ENCODE measurements around the gene CELF1. TPM values are rescaled to one million over a fixed set of nuclear protein-coding genes. Genes with fewer than 3 reads are reported as not detected.
"Not testable (repeated sequence)": the region's sequence is repeated elsewhere in the genome, so short reads cannot be mapped to it uniquely, and the experiment has no call there.

Gene CELF1
- total RNA-seq, 1 experiment from 2014 or later = 152 TPM

DNA sequence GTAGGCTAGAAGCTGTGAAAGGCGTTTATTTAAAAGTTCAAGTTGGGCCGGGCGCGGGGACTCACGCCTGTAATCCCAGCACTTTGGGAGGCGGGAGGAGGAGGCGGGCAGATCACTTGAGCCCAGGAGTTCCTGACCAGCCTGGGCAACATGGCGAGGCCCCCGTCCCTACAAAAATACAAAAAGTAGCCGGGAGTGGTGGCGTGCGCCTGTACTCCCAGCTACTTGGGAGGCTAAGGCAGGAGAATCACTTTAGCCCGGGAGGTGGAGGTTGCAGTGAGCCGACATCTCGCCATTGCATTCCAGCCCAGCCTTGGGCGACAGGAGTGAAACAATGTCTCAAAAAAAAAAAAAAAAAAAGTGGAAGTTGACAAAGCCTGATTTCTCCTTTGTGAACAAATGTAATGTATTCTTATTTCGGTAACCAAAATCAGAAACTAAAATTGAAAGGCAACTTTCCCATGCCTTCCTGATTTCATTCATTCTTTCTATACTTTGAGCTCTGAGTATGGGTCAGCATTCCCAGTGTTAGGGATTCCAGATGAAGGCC, 13.3 kb upstream of the CELF1 start:
- peaks cover 38% of the 10 kb centered on the region for H3K36me3 Mint-ChIP-seq (ENCODE audit: insufficient read depth, unreplicated experiment)
- no peak for DNase-seq
- H3K36me3 ChIP-seq (ENCODE audit: control insufficient read depth, insufficient read depth, low read length) = no peaks in the 10 kb centered on the region; the same call in none of the 2 replicates
- peak overlapping the region; percentile 97 for H3K4me3 ChIP-seq (ENCODE audit: low read depth, low read length)
- POLR2A ChIA-PET = interaction anchor here (1.0 to 1.1 kb wide), 2 partner anchors 12 to 14 kb away, joined by 4 to 5 read pairs; partner anchors contain the start of genes KBTBD4 and NDUFS3
- TF ChIP-seq, protein P1, sequence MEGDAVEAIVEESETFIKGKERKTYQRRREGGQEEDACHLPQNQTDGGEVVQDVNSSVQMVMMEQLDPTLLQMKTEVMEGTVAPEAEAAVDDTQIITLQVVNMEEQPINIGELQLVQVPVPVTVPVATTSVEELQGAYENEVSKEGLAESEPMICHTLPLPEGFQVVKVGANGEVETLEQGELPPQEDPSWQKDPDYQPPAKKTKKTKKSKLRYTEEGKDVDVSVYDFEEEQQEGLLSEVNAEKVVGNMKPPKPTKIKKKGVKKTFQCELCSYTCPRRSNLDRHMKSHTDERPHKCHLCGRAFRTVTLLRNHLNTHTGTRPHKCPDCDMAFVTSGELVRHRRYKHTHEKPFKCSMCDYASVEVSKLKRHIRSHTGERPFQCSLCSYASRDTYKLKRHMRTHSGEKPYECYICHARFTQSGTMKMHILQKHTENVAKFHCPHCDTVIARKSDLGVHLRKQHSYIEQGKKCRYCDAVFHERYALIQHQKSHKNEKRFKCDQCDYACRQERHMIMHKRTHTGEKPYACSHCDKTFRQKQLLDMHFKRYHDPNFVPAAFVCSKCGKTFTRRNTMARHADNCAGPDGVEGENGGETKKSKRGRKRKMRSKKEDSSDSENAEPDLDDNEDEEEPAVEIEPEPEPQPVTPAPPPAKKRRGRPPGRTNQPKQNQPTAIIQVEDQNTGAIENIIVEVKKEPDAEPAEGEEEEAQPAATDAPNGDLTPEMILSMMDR (IDR thresholded peaks at IDR 0.05; ENCODE audit: insufficient read depth in 1 of 2, low read depth in 1 of 2, low read length in 1 of 2, severe bottlenecking in 1 of 2, unreplicated experiment in 1 of 2) = no peak
- no peaks in the 10 kb centered on the region for H3K9me3 Mint-ChIP-seq (ENCODE audit: unreplicated experiment)
- no peaks in the 10 kb centered on the region for H3K4me1 Mint-ChIP-seq (ENCODE audit: low read depth, unreplicated experiment)
- no peaks in the 10 kb centered on the region; the same call in 1 of the 2 replicates for H3K4me1 ChIP-seq
- H3K9me3 ChIP-seq = no peaks in the 10 kb centered on the region
- BruUV-seq (replicated peaks) = no TSS peak
- H3K4me3 Mint-ChIP-seq (ENCODE audit: unreplicated experiment) = peak overlapping the region; percentile 77
- H3K27me3 Mint-ChIP-seq (ENCODE audit: insufficient read depth, unreplicated experiment) = no peaks in the 10 kb centered on the region
- H3K27me3 ChIP-seq (replicated peaks; ENCODE audit: control insufficient read depth, insufficient read depth, low read length) = no peaks in the 10 kb centered on the region
- intact Hi-C loops (cut with micrococcal nuclease; ENCODE audit: unreplicated experiment) = no loop called here
- peak overlapping the region; percentile 82 for H3K27ac Mint-ChIP-seq (ENCODE audit: unreplicated experiment)
- CTCF ChIA-PET = interaction anchor here (0.6 to 2.8 kb wide), 4 partner anchors 10 to 52 kb away, joined by 3 to 16 read pairs (median 4); partner anchors contain the start of genes CELF1 and FAM180B

DNA sequence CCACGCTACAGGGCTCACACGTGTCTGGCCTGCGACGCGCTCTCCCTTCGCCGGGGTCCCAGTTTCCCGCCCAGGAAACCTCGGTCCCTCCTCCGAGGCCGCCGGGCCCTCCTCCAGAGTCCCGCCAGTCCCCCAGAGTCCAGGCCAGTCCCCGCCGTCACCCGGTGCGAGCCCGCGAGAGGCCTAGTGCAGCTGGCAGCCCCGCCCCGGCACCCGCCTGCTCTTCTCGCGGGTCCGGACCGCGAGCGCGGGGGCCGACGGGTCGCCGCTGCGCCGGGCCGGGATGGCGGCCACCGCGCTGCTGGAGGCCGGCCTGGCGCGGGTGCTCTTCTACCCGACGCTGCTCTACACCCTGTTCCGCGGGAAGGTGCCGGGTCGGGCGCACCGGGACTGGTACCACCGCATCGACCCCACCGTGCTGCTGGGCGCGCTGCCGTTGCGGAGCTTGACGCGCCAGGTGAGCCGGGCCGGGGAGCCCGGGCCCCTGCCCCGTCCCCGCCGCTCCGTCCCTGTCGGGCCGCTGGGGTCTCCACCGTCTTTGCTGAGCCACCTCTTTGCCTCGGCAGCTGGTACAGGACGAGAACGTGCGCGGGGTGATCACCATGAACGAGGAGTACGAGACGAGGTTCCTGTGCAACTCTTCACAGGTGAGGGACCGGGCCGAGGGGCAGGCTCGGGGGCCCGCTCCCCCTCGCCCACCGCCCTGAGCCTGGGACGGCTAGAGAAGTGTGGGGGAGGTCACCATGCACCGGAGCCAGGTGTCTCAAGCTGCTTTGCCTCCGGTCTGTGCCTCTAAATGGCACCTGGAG, 12.6 kb upstream of the CELF1 start, which contains the start of gene PTPMT1:
Gene PTPMT1, plus strand, starts transcription at position 260 of the 809 bp plus-strand sequence. Its CDS starts 24 bp downstream, at position 284.
- TF ChIP-seq, protein P1 (IDR thresholded peaks at IDR 0.05; ENCODE audit: insufficient read depth in 1 of 2, low read depth in 1 of 2, low read length in 1 of 2, severe bottlenecking in 1 of 2, unreplicated experiment in 1 of 2) = no peak
- Mint-ChIP-seq H3K36me3 (ENCODE audit: insufficient read depth, unreplicated experiment) (peaks cover 34% of the 10 kb centered on the region), H3K4me1 (ENCODE audit: low read depth, unreplicated experiment) (no peaks in the 10 kb centered on the region), H3K27ac (ENCODE audit: unreplicated experiment) (peak within 1 kb of the TSS; percentile 82), H3K27me3 (ENCODE audit: insufficient read depth, unreplicated experiment) (no peaks in the 10 kb centered on the region), H3K9me3 (ENCODE audit: unreplicated experiment) (no peaks in the 10 kb centered on the region), H3K4me3 (ENCODE audit: unreplicated experiment) (peak within 1 kb of the TSS; percentile 77)
- Histone ChIP-seq H3K4me1 (no peaks in the 10 kb centered on the region; the same call in 1 of the 2 replicates), H3K27me3 (replicated peaks; ENCODE audit: control insufficient read depth, insufficient read depth, low read length) (no peaks in the 10 kb centered on the region), H3K36me3 (ENCODE audit: control insufficient read depth, insufficient read depth, low read length) (no peaks in the 10 kb centered on the region; the same call in none of the 2 replicates), H3K9me3 (no peaks in the 10 kb centered on the region), H3K4me3 (ENCODE audit: low read depth, low read length) (peak within 1 kb of the TSS; percentile 97)
- intact Hi-C loops (cut with micrococcal nuclease; ENCODE audit: unreplicated experiment) = loop anchor here (1.0 kb wide), 1 partner anchor 12 kb away; the partner anchor contains the start of gene CELF1
- no TSS peak for BruUV-seq (replicated peaks)
- CTCF ChIA-PET = interaction anchor here (0.6 to 2.8 kb wide), 2 partner anchors 10 to 12 kb away, joined by 3 to 16 read pairs; partner anchors contain the start of gene CELF1
- POLR2A ChIA-PET = interaction anchor here (0.6 to 1.1 kb wide), 5 partner anchors 8 to 14 kb away, joined by 4 to 5 read pairs (median 4); partner anchors contain the start of genes KBTBD4 and NDUFS3
- DNase-seq = peak; percentile 92 to 93

DNA sequence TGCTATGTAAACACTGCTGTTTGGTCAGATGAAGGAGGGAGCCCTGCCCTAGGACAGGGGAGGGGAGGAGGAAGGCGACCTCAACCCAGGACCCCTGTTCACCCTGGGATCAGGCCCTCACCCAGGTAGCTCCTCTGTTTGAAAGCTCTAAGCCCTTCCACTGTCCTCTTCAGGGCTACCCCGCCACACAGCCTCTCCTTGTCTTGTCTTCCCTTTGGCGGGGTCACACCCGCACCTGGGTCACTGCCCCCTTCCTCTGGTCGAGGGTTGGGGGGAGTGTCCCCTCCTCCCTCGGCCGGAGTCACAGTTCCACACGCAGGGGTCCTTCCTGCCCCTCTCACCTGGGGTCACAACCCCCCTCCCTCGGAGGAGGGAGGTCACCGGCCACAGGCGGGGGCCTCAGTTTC, 12.0 kb upstream of the CELF1 start:
- TF ChIP-seq, protein P1 (IDR thresholded peaks at IDR 0.05; ENCODE audit: insufficient read depth in 1 of 2, low read depth in 1 of 2, low read length in 1 of 2, severe bottlenecking in 1 of 2, unreplicated experiment in 1 of 2) = no peak

DNA sequence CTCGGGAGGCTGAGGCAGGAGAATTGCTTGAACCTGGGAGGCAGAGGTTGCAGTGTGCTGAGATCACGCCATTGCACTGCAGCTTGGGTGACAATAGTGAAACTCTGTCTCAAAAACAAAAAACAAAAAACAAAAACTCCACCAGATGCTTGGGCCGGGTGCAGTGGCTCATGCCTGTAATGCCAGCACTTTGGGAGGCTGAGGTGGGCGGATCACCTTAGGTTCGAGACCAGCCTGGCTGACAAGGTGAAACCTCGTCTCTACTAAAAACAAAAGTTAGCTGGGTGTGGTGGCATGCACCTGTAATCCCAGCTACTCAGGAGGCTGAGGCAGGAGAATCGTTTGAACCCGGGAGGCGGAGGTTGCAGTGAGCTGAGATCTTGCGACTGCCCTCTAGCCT, 11.4 kb upstream of the CELF1 start:
- H3K4me1 ChIP-seq; H3K9me3 Mint-ChIP-seq (ENCODE audit: unreplicated experiment); H3K27ac Mint-ChIP-seq (ENCODE audit: unreplicated experiment); intact Hi-C loops (cut with micrococcal nuclease; ENCODE audit: unreplicated experiment); BruUV-seq (replicated peaks); H3K36me3 ChIP-seq (ENCODE audit: control insufficient read depth, insufficient read depth, low read length); DNase-seq; H3K27me3 ChIP-seq (replicated peaks; ENCODE audit: control insufficient read depth, insufficient read depth, low read length); H3K4me1 Mint-ChIP-seq (ENCODE audit: low read depth, unreplicated experiment); H3K27me3 Mint-ChIP-seq (ENCODE audit: insufficient read depth, unreplicated experiment); H3K4me3 ChIP-seq (ENCODE audit: low read depth, low read length); H3K9me3 ChIP-seq: not testable (repeated sequence)
- Mint-ChIP-seq H3K4me3 (ENCODE audit: unreplicated experiment) (peak overlapping the region; percentile 77), H3K36me3 (ENCODE audit: insufficient read depth, unreplicated experiment) (peaks cover 24% of the 10 kb centered on the region)
- POLR2A ChIA-PET = interaction anchor here (1.1 kb wide), 1 partner anchor 13 kb away, joined by 4 read pairs; no protein-coding TSS in a partner anchor
- CTCF ChIA-PET = interaction anchor here (0.6 to 2.8 kb wide), 2 partner anchors 11 to 54 kb away, joined by 3 to 16 read pairs; partner anchors contain the start of gene CELF1

More for the DNA sequence above, 12.0 kb upstream of the CELF1 start:
- Histone ChIP-seq H3K4me3 (ENCODE audit: low read depth, low read length) (peak overlapping the region; percentile 97), H3K4me1 (no peaks in the 10 kb centered on the region; the same call in 1 of the 2 replicates), H3K27me3 (replicated peaks; ENCODE audit: control insufficient read depth, insufficient read depth, low read length) (no peaks in the 10 kb centered on the region), H3K36me3 (ENCODE audit: control insufficient read depth, insufficient read depth, low read length) (no peaks in the 10 kb centered on the region; the same call in 1 of the 2 replicates), H3K9me3 (no peaks in the 10 kb centered on the region)
- Mint-ChIP-seq H3K4me1 (ENCODE audit: low read depth, unreplicated experiment) (no peaks in the 10 kb centered on the region), H3K27me3 (ENCODE audit: insufficient read depth, unreplicated experiment) (no peaks in the 10 kb centered on the region), H3K9me3 (ENCODE audit: unreplicated experiment) (no peaks in the 10 kb centered on the region), H3K27ac (ENCODE audit: unreplicated experiment) (peak overlapping the region; percentile 82), H3K4me3 (ENCODE audit: unreplicated experiment) (peak overlapping the region; percentile 77), H3K36me3 (ENCODE audit: insufficient read depth, unreplicated experiment) (peaks cover 30% of the 10 kb centered on the region)
- POLR2A ChIA-PET = interaction anchor here (0.6 to 1.1 kb wide), 3 partner anchors 9 to 13 kb away, joined by 4 to 5 read pairs (median 4); no protein-coding TSS in a partner anchor
- DNase-seq = no peak
- TSS peak; percentile 63 for BruUV-seq (replicated peaks)
- CTCF ChIA-PET = interaction anchor here (0.6 to 2.8 kb wide), 2 partner anchors 12 to 54 kb away, joined by 3 to 16 read pairs; partner anchors contain the start of gene CELF1
- intact Hi-C loops (cut with micrococcal nuclease; ENCODE audit: unreplicated experiment) = loop anchor here (1.0 kb wide), 1 partner anchor 12 kb away; the partner anchor contains the start of gene CELF1
